SK-N-SH (cell line): ENCODE results near the gene PKP4. TPM values are rescaled to one million over a fixed set of nuclear protein-coding genes. Genes with fewer than 3 reads are reported as not detected.

Source experiments
- polyA plus RNA-seq, 3 experiments: library from polyadenylated mRNA; depleted of rRNA; stranded (reverse); fragments of >200 nt; gene quantifications; 2 replicates each; pipeline ENCODE4 v1.2.3, GENCODE V29; 2012
- small RNA-seq, 7 experiments: library from RNA; depleted of rRNA; stranded (forward); fragments of <200 nt; gene quantifications; one replicate each; pipeline ENCODE3, GENCODE V24; 2012

Gene PKP4
- polyA plus RNA-seq, 1 of the 3 experiments (the other 2 are of a cell fraction): 10.9 TPM

Small RNAs within 50 kb of the gene (small RNA-seq; reads per million reads assigned to genes)
- gene AC005042.3: 0 reads per million in 7 experiments
- gene RN7SL393P: 0 reads per million in 7 experiments

Other genes with a start within 250 kb of the PKP4 start
- gene CCDC148, start 199 bp upstream of the PKP4 start, polyA plus RNA-seq (2012; rRNA removed): 0.18 TPM in 1 of 2 replicates, not detected in the other